Endothelial cell (in vitro differentiated cells): Measurements from ENCODE around the gene SLC17A6. TPM values are rescaled to one million over a fixed set of nuclear protein-coding genes. Genes with fewer than 3 reads are reported as not detected.
A peak's percentile ranks its signal among the peaks of the same experiment; 100 is the strongest.

ENCODE experiments used
- DNase-seq: peaks from one replicate; pipeline ENCODE4 v3.0.0; 2021; ENCODE audit warnings: low spot score
- H3K27ac Mint-ChIP-seq: one replicate; pipeline ENCODE4 v1.8.0; 2021; ENCODE audit warnings: mixed read lengths, inconsistent platforms; ENCODE audit not compliant: unreplicated experiment
- H3K27me3 Mint-ChIP-seq: one replicate; pipeline ENCODE4 v1.8.0; 2021; ENCODE audit warnings: mild to moderate bottlenecking, moderate library complexity, mixed read lengths, inconsistent platforms; ENCODE audit not compliant: unreplicated experiment
- H3K36me3 Mint-ChIP-seq: one replicate; pipeline ENCODE4 v1.8.0; 2021; ENCODE audit warnings: mild to moderate bottlenecking, low read depth, mixed read lengths, inconsistent platforms; ENCODE audit not compliant: unreplicated experiment
- H3K4me1 Mint-ChIP-seq: one replicate; pipeline ENCODE4 v1.8.0; 2021; ENCODE audit warnings: mild to moderate bottlenecking, mixed read lengths, inconsistent platforms; ENCODE audit not compliant: unreplicated experiment
- H3K4me3 Mint-ChIP-seq: one replicate; pipeline ENCODE4 v1.8.0; 2021; ENCODE audit warnings: mild to moderate bottlenecking, mixed read lengths, inconsistent platforms; ENCODE audit not compliant: unreplicated experiment
- H3K9me3 Mint-ChIP-seq: one replicate; pipeline ENCODE4 v1.8.0; 2021; ENCODE audit warnings: mixed read lengths, inconsistent platforms; ENCODE audit not compliant: unreplicated experiment
- CTCF ChIP-seq: fragments of 200-600 bp; sonication (generic); IDR thresholded peaks from one replicate; pipeline ENCODE4 v1.5.0; 2021; ENCODE audit warnings: antibody characterized with exemption; ENCODE audit not compliant: unreplicated experiment
- total RNA-seq: library from RNA; stranded (reverse); fragmentation: NEBNext Ultra II Directional; extraction: Animal tissue kit (Norgen Biotek cat#: 25700); gene quantifications from one replicate; pipeline ENCODE4 v1.2.1, GENCODE V29; 2021; ENCODE audit not compliant: unreplicated experiment

Gene SLC17A6
- total RNA-seq, 1 donor from 2014 or later = not detected

GRCh38 chr11:22342211-22343031 is 4.2 kb downstream of the SLC17A6 start:
- Mint-ChIP-seq H3K27me3 (peaks cover 32% of the 10 kb centered on the region), H3K4me3 (no peak overlapping the region), H3K4me1 (peaks cover 25% of the 10 kb centered on the region), H3K9me3 (no peaks in the 10 kb centered on the region), H3K27ac (no peak overlapping the region), H3K36me3 (no peaks in the 10 kb centered on the region)
- no peak for TF ChIP-seq CTCF
- DNase-seq = no peak

- Mint-ChIP-seq H3K4me3 (no peak overlapping the region), H3K27ac (no peak overlapping the region), H3K36me3 (no peaks in the 10 kb centered on the region), H3K27me3 (peaks cover 32% of the 10 kb centered on the region), H3K9me3 (no peaks in the 10 kb centered on the region), H3K4me1 (peaks cover 21% of the 10 kb centered on the region)
- no peak for TF ChIP-seq CTCF
- DNase-seq = no peak
These were observed 4.8 kb downstream of the SLC17A6 start for GRCh38 chr11:22343032-22343324.

GRCh38 chr11:22343371-22344032 is 5.3 kb downstream of the SLC17A6 start:
- peak; percentile 21 for DNase-seq
- TF ChIP-seq CTCF = no peak
- H3K36me3 Mint-ChIP-seq = no peaks in the 10 kb centered on the region
- H3K9me3 Mint-ChIP-seq = no peaks in the 10 kb centered on the region
- no peak overlapping the region for H3K4me3 Mint-ChIP-seq
- H3K27me3 Mint-ChIP-seq = peaks cover 32% of the 10 kb centered on the region
- H3K4me1 Mint-ChIP-seq = peaks cover 19% of the 10 kb centered on the region
- H3K27ac Mint-ChIP-seq = no peak overlapping the region

GRCh38 chr11:22344081-22344480 is 5.9 kb downstream of the SLC17A6 start:
- peaks cover 19% of the 10 kb centered on the region for H3K4me1 Mint-ChIP-seq

More at GRCh38 chr11:22344081-22344480, 5.9 kb downstream of the SLC17A6 start:
- TF ChIP-seq CTCF = no peak
- Mint-ChIP-seq H3K27me3 (peaks cover 29% of the 10 kb centered on the region), H3K4me3 (no peak overlapping the region), H3K27ac (no peak overlapping the region), H3K9me3 (no peaks in the 10 kb centered on the region), H3K36me3 (no peaks in the 10 kb centered on the region)
- no peak for DNase-seq
